Loucy (cell line): ENCODE measurements around the gene KRTAP6-2.

Experiments
- CTCF ChIP-seq: fragments of 200-600 bp; sonication (generic); conservative IDR thresholded peaks from 2 replicates; pipeline ENCODE4 v1.5.1; 2014; ENCODE audit warnings: mild to moderate bottlenecking, antibody characterized with exemption, low read length
- EZH2phosphoT487 ChIP-seq: fragments of 200-600 bp; IDR thresholded peaks from 2 replicates; pipeline ENCODE4 v1.6.1; 2018; ENCODE audit warnings: antibody characterized with exemption, mild to moderate bottlenecking, moderate library complexity, borderline replicate concordance

GRCh38 chr21:30552782-30553181 is 45.9 kb downstream of the KRTAP6-2 start:
- TF ChIP-seq CTCF (no peak), EZH2phosphoT487 (no peak)
